ENCODE measurements around the gene KMT2C.

KMT2C gene

GRCh38 chr7:152131981-152132494 is 303.8 kb downstream of the KMT2C start:
- DNase-seq: no peak

- no peak for DNase-seq
Measured at GRCh38 chr7:152130658-152131590, 304.9 kb downstream of the KMT2C start.

GRCh38 chr7:152129682-152130081 is 306.1 kb downstream of the KMT2C start:
- DNase-seq: no peak

GRCh38 chr7:152128741-152129461 is 306.9 kb downstream of the KMT2C start:
- no peak for DNase-seq

GRCh38 chr7:152128252-152128651 is 307.6 kb downstream of the KMT2C start:
- DNase-seq: no peak

GRCh38 chr7:152127229-152127628 is 308.6 kb downstream of the KMT2C start:
- no peak for DNase-seq

GRCh38 chr7:152126741-152127140 is 309.1 kb downstream of the KMT2C start:
- DNase-seq: no peak

GRCh38 chr7:152122540-152122939 is 313.3 kb downstream of the KMT2C start:
- DNase-seq: no peak

- no peak for DNase-seq
Measured at GRCh38 chr7:152121432-152121831, 314.4 kb downstream of the KMT2C start.

GRCh38 chr7:152120776-152121175 is 315.0 kb downstream of the KMT2C start:
- DNase-seq: no peak

- no peak for DNase-seq
Measured at GRCh38 chr7:152120210-152120609, 315.6 kb downstream of the KMT2C start.

GRCh38 chr7:152117356-152117755 is 318.4 kb downstream of the KMT2C start:
- DNase-seq: no peak

GRCh38 chr7:152115021-152115718 is 320.6 kb downstream of the KMT2C start:
- DNase-seq: no peak

GRCh38 chr7:152112829-152113228 is 323.0 kb downstream of the KMT2C start:
- DNase-seq: no peak

- DNase-seq: no peak
Measured at GRCh38 chr7:152108359-152108758, 327.4 kb downstream of the KMT2C start.

GRCh38 chr7:152107945-152108344 is 327.9 kb downstream of the KMT2C start:
- DNase-seq: no peak

- no peak for DNase-seq
Measured at GRCh38 chr7:152106990-152107389, 328.8 kb downstream of the KMT2C start.

GRCh38 chr7:152105205-152105604 is 330.6 kb downstream of the KMT2C start:
- DNase-seq: no peak

GRCh38 chr7:152103691-152104090 is 332.1 kb downstream of the KMT2C start:
- DNase-seq: no peak

GRCh38 chr7:152103066-152103465 is 332.7 kb downstream of the KMT2C start:
- no peak for DNase-seq

GRCh38 chr7:152097330-152097729 is 338.5 kb downstream of the KMT2C start:
- no peak for DNase-seq

GRCh38 chr7:152095771-152096170 is 340.0 kb downstream of the KMT2C start:
- no peak for DNase-seq

- no peak for DNase-seq
Measured at GRCh38 chr7:152093717-152094116, 342.1 kb downstream of the KMT2C start.

Measured in NCI-H69 (cell line).